ENCODE results near the gene ZNF689. TPM values are rescaled to one million over a fixed set of nuclear protein-coding genes. Genes with fewer than 3 reads are reported as not detected.

ZNF689 gene
- total RNA-seq, result 1 to 10 TPM; 6.8 to 6.9 TPM
- long read RNA-seq, transcript ZNF689-201 (3 exons, 3,547 nt), result major isoform, 8 of 21 reads
- long read RNA-seq, partial matches to known transcripts, result 10 of 21 reads
- long read RNA-seq, other reads (novel, unspliced or antisense), result 0 of 21 reads

DNA sequence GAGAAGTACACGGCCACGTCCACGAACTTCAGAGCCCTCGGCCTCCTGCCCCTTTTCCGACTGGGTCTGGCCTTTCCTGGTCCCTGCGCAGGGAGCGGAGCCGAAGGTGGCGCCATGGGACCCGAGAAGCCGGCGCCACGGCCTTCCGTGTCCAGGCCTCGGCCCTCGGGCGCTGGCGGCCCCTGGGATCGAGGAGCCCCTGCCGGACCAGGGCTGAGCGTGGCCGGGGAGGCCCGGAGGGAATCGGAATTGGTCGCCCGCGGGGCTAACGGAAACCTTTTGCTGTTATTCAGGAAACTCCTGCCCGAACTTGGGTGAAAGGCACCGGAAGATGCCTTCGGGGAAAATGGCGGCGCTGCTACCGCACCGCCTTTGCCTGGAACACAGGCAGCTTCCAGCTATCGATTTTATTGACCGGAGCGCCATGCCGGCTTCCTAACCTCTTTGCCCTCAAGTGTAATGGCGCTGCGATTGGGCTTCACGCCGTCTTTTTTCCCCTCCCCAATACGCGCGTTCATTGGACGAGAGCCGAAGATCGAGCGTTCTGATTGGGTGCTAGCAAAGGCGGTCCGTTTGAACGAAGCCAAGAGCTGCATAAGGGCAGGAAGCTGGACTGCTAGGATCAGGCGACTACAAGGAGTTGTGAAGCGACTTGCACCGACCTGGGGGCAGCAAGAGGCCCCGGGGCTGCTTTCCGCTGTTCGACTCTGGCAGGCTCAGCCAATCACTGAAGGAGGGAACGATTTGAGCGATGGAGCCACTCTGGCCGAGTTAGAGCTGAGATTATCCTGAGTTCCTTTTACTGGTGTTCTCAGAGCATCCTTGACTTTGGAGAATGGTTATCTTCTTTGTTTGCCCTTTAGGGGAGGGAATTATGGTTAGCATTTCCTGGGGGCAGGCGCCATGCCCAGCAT is at the start of gene ZNF689:
TSS of gene ZNF689 (minus strand) at position 464 of the 914 bp plus-strand sequence. CDS start at position 116, 348 bp downstream.
- intact Hi-C loops (cut with DNase I, micrococcal nuclease), result loop anchor here in 1 of 2 donors (10.0 kb wide), 1 partner anchor 185 kb away; no protein-coding TSS in a partner anchor
- ATAC-seq (peak; percentile 94), DNase-seq (peak; percentile 93 to 94)

DNA sequence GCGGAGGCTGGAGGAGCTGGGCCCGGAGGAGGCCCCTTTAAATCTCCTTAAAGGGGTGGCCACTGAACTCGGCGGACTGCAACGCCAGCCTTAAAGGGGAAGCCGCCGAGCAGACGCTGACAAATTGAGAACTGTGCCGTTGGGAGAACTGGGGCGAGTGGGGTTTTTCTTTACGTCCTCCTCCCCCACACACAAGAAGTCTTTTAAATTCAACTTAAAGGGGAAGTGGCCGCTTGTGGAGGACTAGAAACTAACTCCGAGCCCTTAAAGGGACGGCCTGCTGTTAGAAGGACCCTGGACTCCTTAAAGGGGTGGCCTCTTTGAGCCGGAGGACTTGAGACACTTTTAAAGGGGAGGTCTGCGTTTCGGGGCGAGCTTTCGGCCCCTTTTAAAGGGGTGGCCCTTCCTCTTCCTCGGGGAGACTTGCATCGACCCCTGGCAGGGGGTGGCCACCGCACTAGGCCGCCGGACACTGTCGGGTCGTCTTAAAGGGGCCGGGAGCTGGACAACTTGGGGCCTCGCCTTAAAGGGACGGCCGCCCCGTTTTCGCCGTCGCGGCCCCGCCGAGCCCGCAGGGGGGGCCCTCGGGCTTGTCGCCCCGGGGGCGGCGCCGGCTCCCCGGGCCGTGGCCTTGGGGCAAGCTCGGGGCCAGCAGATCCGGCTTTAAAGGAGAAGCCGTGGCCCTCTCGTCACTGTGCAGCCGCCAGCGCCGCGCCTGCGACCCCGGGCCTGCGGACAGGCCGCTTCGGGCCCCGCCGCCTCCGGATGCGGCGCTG is 48.7 kb upstream of the ZNF689 start:
- intact Hi-C loops (cut with DNase I, micrococcal nuclease), result no loop called here
- ATAC-seq, result peak; percentile 38
- DNase-seq, result peak; percentile 78 to 86

GRCh38 chr16:30657866-30658730 is 47.9 kb upstream of the ZNF689 start, which contains the start of gene FBRS:
FBRS (plus strand) TSS chr16:30658431; CDS start chr16:30659519, 1,088 bp downstream.
- peak; percentile 100 for DNase-seq
- ATAC-seq, result peak; percentile 72
- intact Hi-C loops (cut with DNase I, micrococcal nuclease), result no loop called here

DNA sequence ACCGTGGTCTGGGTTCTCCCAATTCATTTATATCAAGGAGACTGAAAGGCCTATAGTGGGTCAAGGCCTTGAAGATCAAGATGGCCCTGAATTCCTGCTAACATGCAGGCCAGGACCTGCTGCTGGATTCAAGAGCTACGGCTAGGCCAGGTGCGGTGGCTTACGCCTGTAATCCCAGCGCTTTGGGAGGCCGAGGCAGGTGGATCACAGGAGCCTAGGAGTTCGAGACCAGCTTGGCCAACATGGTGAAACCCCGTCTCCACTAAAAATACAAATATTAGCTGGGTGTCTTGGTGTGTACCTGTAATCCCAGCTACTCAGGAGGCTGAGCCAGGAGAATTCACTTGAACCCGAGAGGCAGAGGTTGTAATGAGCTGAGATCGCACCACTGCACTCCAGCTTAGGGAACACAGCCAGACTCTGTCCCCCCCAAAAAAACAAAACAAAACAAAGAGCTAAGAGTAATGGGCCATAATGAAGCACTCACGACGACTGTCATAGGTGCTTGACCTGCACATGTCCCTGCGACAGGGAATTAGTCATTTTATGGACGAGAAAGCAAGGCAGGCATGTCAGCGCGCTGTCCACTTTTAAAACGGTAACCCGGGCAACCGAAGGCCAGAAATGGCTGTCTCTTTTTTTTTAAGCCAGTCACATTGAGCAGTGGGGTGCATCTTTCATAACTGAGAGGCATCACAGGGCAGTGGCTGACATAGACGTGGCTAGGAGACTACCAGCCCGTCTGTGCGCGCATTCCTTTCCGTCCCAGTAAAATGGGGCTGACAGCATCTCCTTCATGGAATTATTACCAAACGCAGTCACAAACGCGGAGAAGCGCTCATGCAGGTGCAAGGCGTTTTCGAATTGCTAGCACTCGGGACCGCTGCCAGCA is 47.0 kb upstream of the ZNF689 start:
- ATAC-seq (no peak), DNase-seq (peak in 1 of 2 donors; percentile 38)
- intact Hi-C loops (cut with DNase I, micrococcal nuclease), result no loop called here

DNA sequence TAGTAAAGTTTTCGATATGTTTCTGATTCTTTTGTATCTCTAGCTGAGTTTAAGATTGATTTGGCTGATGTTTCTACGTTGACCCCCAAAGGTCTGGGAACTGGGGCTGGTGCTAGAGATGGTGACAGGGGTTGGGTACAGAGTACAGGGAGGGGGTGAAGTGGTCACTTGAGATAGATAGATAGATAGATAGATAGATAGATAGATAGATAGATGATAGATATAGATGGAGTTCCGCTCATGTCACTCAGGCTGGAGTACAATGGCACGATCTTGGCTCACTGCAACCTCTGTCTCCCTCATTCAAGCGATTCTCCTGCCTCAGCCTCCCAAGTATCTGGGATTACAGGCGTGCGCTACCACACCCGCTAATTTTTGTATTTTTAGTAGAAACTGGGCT is 46.2 kb upstream of the ZNF689 start:
- DNase-seq (no peak), ATAC-seq (no peak)
- intact Hi-C loops (cut with DNase I, micrococcal nuclease), result no loop called here

DNA sequence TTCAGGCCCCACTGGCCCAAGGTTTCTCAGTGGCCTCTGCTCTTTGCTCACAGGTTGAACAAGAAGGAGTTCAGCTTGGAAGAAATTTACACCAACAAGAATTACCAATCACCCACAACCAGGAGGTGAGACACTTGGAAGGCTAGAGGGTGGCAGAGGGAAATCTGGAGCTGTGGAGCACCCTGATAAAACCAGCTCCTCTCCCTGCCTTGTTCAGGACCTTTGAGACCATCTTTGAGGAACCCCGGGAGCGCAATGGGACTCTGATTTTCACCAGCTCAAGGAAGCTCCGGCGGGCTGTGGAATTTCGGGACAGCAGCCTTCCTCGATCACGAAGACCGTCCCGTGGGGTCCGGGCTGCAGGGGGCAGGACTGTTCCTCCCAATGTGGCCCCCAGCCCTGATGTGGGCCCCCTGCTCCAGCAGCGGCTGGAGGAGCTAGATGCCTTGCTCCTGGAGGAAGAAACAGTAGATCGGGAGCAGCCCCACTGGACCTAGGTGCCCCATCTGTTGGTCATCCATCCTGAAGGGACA is 45.7 kb upstream of the ZNF689 start:
- DNase-seq (no peak), ATAC-seq (no peak)
- intact Hi-C loops (cut with DNase I, micrococcal nuclease), result no loop called here

DNA sequence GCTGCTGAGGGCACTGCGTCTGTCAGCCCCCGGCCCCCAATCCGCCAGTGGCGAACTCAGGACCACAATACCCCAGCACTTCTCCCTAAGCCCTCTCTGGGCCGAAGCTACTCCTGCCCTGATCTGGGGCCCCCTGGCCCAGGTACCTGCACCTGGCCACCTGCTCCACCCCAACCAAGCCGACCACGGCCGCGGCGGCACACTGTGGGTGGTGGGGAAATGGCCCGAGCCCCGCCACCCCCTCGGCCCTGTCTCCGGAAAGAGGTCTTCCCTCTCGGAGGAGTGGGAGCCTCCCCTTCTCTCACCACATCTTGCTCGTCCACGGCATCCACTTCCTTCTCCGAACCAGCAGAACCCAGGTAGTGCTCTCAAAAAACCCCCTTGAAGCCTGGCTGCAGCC is 44.7 kb upstream of the ZNF689 start:
- no peak for DNase-seq
- no peak for ATAC-seq
- intact Hi-C loops (cut with DNase I, micrococcal nuclease), result no loop called here

- no peak for DNase-seq
- intact Hi-C loops (cut with DNase I, micrococcal nuclease), result no loop called here
- ATAC-seq, result no peak
Observed at GRCh38 chr16:30652718-30653117, 42.5 kb upstream of the ZNF689 start.

- intact Hi-C loops (cut with DNase I, micrococcal nuclease), result no loop called here
- no peak for ATAC-seq
- DNase-seq, result no peak
Observed at GRCh38 chr16:30652005-30652296, 41.8 kb upstream of the ZNF689 start.

- DNase-seq, result peak; percentile 62 to 74
- peak; percentile 73 for ATAC-seq
- intact Hi-C loops (cut with DNase I, micrococcal nuclease), result no loop called here
Observed at GRCh38 chr16:30651124-30652004, 41.2 kb upstream of the ZNF689 start.

- DNase-seq (peak; percentile 100), ATAC-seq (peak; percentile 84)
- intact Hi-C loops (cut with DNase I, micrococcal nuclease), result no loop called here
Observed at GRCh38 chr16:30650369-30651123, 40.4 kb upstream of the ZNF689 start, which contains the start of gene PRR14. PRR14 (plus strand) TSS chr16:30650960; CDS start chr16:30651646, 686 bp downstream.

GRCh38 chr16:30649725-30650368 is 39.7 kb upstream of the ZNF689 start:
- ATAC-seq (no peak), DNase-seq (no peak)
- intact Hi-C loops (cut with DNase I, micrococcal nuclease), result no loop called here

- no peak for DNase-seq
- intact Hi-C loops (cut with DNase I, micrococcal nuclease), result no loop called here
- ATAC-seq, result no peak
Observed at GRCh38 chr16:30647274-30647571, 37.0 kb upstream of the ZNF689 start.

- no peak for DNase-seq
- intact Hi-C loops (cut with DNase I, micrococcal nuclease), result no loop called here
- ATAC-seq, result no peak
Observed at GRCh38 chr16:30645727-30646126, 35.5 kb upstream of the ZNF689 start.

- intact Hi-C loops (cut with DNase I, micrococcal nuclease), result no loop called here
- ATAC-seq, result no peak
- DNase-seq, result no peak
Observed at GRCh38 chr16:30644334-30644830, 34.2 kb upstream of the ZNF689 start.

All from left colon (tissue), 2 donors.